ENCODE measurements around the gene IRAK1.
A peak's percentile ranks its signal among the peaks of the same experiment; 100 is the strongest.

The IRAK1 gene

DNA sequence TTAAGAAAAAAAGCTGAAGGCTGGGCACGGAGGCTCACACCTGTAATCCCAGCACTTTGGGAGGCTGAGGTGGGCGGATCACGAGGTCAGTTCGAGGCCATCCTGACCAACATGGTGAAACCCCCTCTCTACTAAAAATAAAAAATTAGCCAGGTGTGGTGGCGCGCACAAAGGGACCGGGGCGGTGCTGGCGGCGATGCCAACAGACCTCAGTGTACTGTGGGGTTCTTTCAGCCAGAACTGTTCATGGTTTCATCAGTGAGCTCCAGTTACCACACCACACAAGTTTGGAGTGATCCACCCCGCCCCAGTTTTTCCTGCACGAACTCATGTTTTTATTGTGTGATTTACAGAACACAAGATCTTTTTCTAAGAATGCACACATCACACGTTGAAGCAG, 21.2 kb upstream of the IRAK1 start:
- DNase-seq (ENCODE audit: low read depth): no peak

- peak; percentile 98 for DNase-seq (ENCODE audit: low read depth)
Observed at GRCh38 chrX:154040307-154040756, 20.6 kb upstream of the IRAK1 start.

DNA sequence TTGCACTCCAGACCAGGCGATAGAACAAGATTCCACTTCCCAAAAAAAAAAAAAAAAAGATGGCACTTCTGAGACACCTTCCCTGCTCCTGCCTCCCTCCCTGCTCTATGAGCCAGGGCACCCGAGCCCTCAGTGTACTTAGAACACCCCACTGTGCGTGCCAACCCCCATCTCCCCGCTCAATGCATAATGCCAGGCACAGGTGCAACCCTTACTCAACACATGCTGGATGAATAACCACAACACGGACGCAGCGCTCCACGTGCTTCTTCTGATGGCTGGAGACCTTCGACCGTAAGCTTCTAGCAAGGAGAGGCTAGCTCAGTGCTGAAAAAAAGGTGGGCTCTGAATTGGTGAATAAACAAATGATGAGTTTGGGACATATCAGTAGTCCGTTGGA, 19.9 kb upstream of the IRAK1 start:
- DNase-seq (ENCODE audit: low read depth): no peak

GRCh38 chrX:154038656-154039055, 19.0 kb upstream of the IRAK1 start:
- DNase-seq (ENCODE audit: low read depth): peak; percentile 27

GRCh38 chrX:154037754-154038153, 18.1 kb upstream of the IRAK1 start:
- no peak for DNase-seq (ENCODE audit: low read depth)

- DNase-seq (ENCODE audit: low read depth): no peak
Observed at GRCh38 chrX:154036513-154036912, 16.8 kb upstream of the IRAK1 start.

GRCh38 chrX:154033848-154034247, 14.1 kb upstream of the IRAK1 start:
- DNase-seq (ENCODE audit: low read depth): no peak

DNA sequence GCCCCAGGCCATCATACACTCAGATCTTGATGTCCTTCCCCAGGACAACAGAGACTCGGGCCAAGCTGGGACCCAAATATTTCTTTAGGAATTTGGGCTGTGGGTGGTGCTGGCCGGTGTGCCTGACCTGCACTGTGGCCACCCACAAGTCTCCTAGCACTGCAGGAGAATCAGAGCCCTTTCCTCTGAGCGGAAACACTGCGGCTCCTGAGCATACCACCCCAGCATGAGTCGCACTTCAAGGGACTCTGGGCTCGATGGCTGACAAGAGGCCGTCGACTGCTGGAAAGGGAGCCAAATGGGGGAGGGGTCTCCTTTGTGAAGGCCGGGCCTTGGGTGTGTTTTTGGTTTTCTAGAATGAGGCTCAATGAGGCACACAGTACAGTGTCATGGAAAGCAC, 13.0 kb upstream of the IRAK1 start:
- no peak for DNase-seq (ENCODE audit: low read depth)

GRCh38 chrX:154032160-154032559, 12.5 kb upstream of the IRAK1 start:
- no peak for DNase-seq (ENCODE audit: low read depth)

GRCh38 chrX:154030715-154031305, 11.1 kb upstream of the IRAK1 start:
- DNase-seq (ENCODE audit: low read depth): no peak

DNA sequence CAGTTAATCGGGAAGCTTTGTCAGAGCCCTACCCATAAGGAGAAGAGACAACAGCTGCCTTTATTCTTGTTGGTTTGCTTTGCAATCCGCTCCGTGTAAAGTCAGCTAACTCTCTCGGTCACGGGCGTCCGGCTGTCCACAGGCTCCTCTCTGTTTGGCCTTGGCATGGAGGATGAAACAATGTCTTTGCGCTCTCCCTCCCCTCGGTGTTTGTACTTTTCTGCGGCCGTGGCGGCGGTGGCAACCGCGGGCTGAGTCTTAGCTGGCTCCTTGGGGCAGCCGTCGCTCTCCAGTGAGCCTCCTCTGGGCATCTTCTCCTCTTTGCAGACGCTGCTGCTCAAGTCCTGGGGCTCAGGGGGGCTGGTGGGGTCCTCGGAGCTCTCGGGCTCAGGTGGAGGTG, 10.6 kb upstream of the IRAK1 start:
- DNase-seq (ENCODE audit: low read depth): no peak

- no peak for DNase-seq (ENCODE audit: low read depth)
Observed at GRCh38 chrX:154029439-154029838, 9.7 kb upstream of the IRAK1 start.

DNA sequence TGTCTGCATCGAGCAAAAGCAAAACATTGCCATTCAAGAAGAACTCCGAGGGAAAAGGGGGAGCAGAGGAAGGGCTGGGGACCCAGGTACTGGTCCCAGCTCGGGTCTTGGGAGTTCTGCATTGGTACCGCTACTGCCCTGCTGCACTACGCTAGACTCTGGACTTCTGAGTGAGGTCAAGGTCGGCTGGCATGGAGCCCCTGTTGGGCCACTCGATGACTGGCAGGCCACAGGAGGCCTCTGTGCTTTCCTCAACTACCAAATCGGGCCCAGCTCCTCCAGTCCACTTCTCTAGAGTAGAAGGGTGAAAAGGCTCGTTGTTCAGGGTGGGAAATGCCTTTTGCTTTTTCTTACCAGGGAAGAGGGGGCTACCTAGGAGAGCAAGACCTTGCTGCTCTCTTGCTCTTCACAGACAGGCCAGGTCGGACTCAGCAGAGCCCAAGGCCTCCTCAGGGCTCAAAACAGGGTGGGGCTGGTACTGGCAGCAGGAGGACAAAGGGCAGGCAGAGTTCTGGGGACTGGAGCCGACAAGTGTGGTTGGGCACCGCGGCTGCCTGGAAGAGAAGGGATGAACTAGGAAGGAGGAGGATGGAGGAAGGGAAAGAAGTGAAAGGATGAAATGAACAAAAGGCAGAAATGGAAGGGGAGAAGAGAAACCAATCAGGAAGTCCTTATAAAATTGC, 8.9 kb upstream of the IRAK1 start:
- no peak for DNase-seq (ENCODE audit: low read depth)

GRCh38 chrX:154027986-154028385, 8.3 kb upstream of the IRAK1 start:
- DNase-seq (ENCODE audit: low read depth): no peak

DNA sequence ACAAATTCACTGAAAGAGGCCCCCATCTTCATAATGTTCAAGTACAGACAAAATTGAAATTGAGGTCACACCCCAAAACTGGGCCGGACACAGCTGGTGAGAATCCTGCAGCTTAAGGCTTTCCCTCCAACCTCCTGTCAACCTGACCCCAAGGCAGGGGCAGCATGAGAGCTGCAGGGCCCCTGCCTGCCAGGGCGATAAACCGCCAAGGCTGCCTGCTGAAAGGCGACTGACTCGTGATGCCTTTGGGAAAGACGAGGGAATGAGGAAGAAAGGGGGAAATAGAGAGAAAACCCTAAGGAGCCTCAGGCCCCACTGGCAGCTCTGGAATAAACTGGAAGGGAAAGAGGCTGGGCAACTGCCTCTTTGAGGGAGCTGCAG, 7.3 kb upstream of the IRAK1 start:
- DNase-seq (ENCODE audit: low read depth): no peak

DNA sequence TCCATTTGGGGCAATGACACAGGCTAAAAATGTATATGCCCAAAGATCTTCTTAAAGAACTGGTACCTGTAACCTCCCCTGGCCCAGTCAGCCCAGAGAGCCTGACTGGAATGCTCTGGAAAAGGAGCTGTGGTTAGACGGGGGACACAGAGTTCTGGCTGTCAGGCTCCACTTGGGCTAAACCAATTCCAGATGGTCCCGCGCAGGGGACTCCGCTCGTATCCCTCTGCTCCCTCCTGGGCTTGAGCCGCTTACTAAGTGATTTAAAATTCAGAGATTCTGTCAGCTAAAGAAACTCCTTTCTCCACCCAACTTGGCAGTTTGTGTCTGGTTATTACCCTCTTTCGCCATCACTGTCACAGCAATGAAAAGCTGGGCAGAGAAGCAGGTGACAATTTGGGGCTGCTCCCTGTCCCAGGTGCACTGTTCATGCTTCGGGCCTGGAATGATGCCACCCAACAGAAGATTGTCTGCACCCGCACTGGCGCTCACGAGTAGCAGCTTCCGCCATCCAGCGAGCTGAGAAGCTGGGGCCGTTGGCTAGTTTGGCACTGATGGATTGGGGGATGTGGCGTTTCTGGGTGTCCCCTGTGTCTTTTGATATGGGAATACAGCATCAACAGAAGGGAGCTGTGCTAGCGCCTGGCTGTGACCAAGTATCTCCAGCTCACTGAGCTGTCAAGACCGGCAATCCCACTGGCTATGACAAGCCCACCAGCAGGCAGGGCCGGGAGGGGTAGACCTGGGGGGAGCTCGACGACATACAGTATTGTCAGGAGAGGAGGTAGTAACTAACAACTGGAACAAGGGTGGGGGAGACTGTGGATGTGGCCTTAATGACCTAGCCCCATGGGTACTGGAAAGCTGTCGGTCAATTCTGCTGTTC, 6.7 kb upstream of the IRAK1 start:
- no peak for DNase-seq (ENCODE audit: low read depth)

GRCh38 chrX:154025230-154025629, 5.5 kb upstream of the IRAK1 start:
- DNase-seq (ENCODE audit: low read depth): no peak

GRCh38 chrX:154024271-154024670, 4.6 kb upstream of the IRAK1 start:
- no peak for DNase-seq (ENCODE audit: low read depth)

DNA sequence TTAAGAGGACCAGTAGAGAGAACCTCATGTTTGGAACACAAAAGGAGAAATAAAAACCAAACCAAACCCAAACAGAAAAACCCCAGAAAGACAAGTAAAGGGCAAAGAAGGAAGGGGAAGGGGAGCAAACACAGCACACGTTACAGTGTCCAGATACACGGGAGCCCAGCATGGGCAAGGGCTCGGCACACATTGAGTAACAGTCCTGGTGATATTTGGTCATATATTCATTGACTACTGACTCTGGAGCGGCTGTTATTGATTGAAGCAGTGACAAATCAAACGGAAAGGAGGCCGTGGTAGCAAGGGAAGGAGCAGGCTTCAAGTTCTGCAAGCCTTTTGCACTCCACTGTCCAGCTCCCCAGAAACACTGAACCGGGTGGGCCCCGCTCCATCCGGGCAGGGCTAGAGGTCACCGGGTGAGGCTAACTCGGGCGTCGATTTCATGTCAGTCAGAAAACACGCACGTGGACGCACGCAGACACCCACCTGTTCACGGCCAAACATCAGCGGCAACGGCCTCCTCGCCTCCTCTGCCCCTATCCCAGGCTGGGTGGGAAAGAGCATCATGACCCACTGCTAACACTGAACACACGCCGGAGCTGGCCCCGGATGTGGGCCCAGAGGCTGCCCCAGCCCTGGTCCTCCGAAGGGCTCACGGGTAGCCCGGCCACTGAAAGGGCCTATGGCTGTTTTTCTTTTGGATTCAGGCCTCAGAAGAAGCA, 3.7 kb upstream of the IRAK1 start:
- DNase-seq (ENCODE audit: low read depth): no peak

GRCh38 chrX:154022108-154022507, 2.4 kb upstream of the IRAK1 start:
- no peak for DNase-seq (ENCODE audit: low read depth)

DNA sequence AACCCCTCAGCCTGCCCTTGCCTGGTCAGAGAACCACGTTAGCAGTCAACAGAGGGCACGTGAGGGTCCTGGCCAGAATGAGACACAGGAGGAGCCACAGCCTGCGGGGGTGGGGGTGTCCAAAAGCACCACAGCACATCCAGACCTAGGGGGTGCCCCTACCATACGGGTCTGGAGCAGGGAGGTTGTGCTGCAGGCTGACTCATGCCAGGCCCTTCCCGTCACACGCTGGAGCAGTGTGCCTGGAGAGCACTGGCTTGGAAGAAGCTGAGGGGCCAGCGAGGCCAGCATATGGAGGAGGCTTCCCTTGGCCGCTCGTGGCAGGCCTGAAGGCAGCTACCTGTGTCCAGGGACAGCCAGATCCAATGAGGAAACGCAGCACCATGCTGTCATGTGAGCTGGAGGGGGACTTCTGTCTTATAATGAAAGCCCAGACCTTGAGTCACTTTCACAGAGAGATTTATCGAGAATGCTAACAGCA, 1.5 kb upstream of the IRAK1 start:
- DNase-seq (ENCODE audit: low read depth): peak; percentile 66

DNA sequence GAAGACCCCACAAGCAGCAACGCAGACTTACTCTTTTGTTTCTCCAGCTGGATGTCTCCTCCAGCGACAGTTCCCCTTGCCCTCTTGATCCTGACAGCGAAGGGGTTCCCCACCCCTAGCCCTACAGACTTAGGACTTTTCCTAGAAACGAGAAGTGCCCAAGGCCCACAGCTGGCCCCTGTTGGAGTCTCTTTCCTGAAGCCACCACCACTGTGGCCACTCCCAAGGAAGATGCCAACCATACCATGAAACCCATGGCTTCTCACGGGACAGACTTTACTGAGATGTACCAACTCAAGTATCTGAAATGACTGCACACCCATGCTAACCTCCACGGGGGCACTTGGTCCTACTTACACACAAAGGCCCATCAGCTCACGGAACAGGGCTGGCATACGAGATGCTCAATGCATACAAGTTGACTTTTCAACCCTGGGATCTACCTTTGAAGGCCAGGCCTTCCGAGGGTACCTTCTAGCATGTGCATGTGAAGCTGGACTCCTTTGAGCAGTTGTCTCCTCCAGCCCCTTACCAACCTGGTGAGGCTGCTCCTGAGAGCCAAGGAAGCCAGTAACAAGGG, 924 bp upstream of the IRAK1 start:
- DNase-seq (ENCODE audit: low read depth): no peak
